Rectal smooth muscle tissue (tissue), 1 donor: ENCODE measurements around the gene ZNF512.

Source experiments
- H3K27ac ChIP-seq: one replicate; pipeline ENCODE4 v1.7.0; 2013; ENCODE audit warnings: low read depth, low read length, inconsistent platforms
- H3K27me3 ChIP-seq: one replicate; pipeline ENCODE4 v1.7.0; 2013; ENCODE audit warnings: low read length; ENCODE audit not compliant: control insufficient read depth, insufficient read depth
- H3K36me3 ChIP-seq: one replicate; pipeline ENCODE4 v1.7.0; 2013; ENCODE audit warnings: low read length; ENCODE audit not compliant: control insufficient read depth, insufficient read depth
- H3K4me1 ChIP-seq: one replicate; pipeline ENCODE4 v1.7.0; 2013; ENCODE audit warnings: low read length; ENCODE audit not compliant: control insufficient read depth, insufficient read depth
- H3K4me3 ChIP-seq: one replicate; pipeline ENCODE4 v1.7.0; 2013; ENCODE audit warnings: low read length
- H3K9ac ChIP-seq: one replicate; pipeline ENCODE4 v1.7.0; 2013; ENCODE audit warnings: low read length

The ZNF512 gene

DNA sequence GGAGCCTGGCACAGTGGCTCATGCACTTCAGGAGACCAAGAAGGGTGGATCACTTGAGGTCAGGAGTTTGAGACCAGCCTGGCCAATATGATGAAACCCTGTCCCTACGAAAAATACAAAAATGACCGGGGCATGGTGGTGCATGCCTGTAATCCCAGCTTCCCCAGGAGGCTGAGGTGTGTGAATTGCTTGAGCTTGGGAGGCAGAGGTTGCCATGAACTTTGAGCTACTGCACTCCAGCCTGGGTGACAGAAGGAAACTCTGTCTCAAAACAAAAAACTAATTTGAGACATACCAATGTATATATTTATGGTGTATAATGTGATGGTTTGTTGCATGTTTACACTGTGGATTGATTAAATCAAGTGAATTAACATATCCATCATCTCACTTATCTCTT lies 21.8 kb upstream of the ZNF512 start:
- H3K27ac ChIP-seq: no peak overlapping the region
- no peaks in the 10 kb centered on the region for H3K27me3 ChIP-seq
- H3K4me3 ChIP-seq: no peak overlapping the region
- no peak overlapping the region for H3K9ac ChIP-seq
- no peaks in the 10 kb centered on the region for H3K36me3 ChIP-seq
- no peaks in the 10 kb centered on the region for H3K4me1 ChIP-seq

DNA sequence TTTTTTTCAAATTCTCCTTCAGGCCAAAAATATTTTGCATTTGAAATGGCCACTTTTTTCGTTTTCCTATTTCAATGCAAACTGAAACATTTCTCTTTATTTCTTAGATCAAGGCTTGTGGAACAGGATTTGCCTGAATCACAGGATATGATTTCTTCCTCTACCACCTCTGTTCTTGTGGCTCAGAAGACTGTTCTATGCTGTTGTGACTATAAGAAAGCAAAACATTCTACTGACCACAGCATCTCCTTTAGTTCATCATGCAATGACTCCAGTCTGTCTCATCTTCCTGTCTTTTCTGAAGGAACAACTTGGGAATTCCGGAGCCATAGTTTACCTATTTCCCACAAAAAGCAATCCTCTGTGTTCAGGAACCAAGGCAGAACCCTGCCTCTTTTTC lies 16.2 kb upstream of the ZNF512 start:
- Histone ChIP-seq H3K4me3 (no peak overlapping the region), H3K36me3 (no peaks in the 10 kb centered on the region), H3K9ac (no peak overlapping the region), H3K27ac (no peak overlapping the region), H3K27me3 (no peaks in the 10 kb centered on the region), H3K4me1 (no peaks in the 10 kb centered on the region)

DNA sequence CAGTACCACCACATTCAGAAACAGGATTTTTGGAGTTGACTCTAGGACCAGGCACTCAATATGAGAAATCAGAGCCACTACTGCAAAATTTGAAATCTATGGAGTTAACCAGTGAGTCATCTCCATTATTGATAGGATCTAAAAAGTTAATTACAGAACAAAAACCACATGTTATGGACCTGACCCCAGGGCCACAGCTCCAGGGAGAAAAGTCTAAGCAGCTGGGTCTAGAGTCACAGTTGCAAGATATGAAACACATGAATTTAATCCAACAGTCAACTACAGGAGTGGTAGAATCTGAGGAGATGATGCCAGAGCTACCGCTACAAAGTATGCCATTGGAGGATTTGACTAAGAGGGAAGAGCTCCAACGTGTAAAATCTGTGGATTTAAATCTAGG lies 13.4 kb upstream of the ZNF512 start:
- Histone ChIP-seq H3K4me3 (no peak overlapping the region), H3K27me3 (no peaks in the 10 kb centered on the region), H3K36me3 (no peaks in the 10 kb centered on the region), H3K4me1 (no peaks in the 10 kb centered on the region), H3K27ac (no peak overlapping the region), H3K9ac (no peak overlapping the region)

DNA sequence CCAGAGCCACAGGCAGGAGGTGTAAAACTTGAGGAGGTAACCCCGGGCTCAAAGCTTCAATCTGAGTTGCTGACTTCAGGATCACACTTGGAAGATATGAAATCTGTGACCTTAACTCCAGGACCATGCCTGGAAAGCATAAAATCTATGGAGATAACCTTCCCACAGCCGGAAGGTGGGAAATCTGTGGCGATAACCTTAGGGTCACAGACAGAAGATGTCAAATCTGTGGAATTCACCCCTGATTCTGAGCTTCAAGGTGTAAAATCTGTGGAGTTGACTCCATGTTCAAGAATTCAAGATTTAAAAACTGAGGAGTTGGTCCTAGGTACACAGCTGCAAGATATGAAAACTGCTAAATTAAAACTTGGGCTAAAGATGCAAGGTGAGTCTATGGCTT lies 11.6 kb upstream of the ZNF512 start:
- H3K4me3 ChIP-seq: no peak overlapping the region
- no peaks in the 10 kb centered on the region for H3K27me3 ChIP-seq
- H3K27ac ChIP-seq: no peak overlapping the region
- no peak overlapping the region for H3K9ac ChIP-seq
- no peaks in the 10 kb centered on the region for H3K36me3 ChIP-seq
- H3K4me1 ChIP-seq: no peaks in the 10 kb centered on the region

DNA sequence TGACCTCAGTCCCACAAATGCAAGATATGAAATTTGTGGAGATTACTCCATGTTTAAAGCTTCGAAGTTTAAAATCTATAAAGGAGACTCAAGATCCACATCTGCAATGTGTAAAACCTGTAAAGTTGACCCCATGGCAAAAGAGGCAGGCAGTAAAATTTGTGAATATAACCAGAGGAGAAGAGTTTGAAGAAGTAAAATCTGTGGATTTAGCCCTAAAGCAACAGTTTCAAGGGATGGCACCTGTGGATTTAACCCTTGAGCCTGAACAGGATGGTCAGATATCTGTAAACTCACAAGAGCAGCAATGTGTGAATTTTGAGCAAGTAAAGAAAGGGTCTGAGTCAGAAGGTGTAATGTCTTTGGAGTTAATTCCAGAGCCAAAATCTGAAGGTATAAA lies 11.2 kb upstream of the ZNF512 start:
- Histone ChIP-seq H3K27ac (no peak overlapping the region), H3K27me3 (no peaks in the 10 kb centered on the region), H3K36me3 (no peaks in the 10 kb centered on the region), H3K4me1 (no peaks in the 10 kb centered on the region), H3K9ac (no peak overlapping the region), H3K4me3 (no peak overlapping the region)

DNA sequence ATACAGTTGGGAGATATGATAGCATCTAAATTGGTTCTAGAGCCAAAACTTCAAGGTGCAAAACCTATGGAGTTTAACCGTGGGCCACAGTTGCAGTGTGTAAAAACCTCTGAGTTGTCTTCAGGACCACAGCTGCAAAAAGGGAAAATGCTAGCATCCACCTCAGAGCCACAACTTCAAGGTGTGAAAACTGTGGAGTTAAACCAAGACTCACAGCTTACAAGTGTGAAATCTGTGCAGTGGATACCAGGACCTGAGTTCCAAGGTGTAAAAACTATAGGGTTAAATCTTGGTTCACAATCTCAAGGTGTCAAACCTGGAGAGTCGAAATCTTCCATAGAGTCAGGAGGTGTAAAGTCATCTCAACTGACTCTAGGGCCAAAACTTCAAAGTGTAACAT lies 10.4 kb upstream of the ZNF512 start:
- Histone ChIP-seq H3K36me3 (no peaks in the 10 kb centered on the region), H3K27me3 (no peaks in the 10 kb centered on the region), H3K4me3 (no peak overlapping the region), H3K27ac (no peak overlapping the region), H3K4me1 (no peaks in the 10 kb centered on the region), H3K9ac (no peak overlapping the region)

DNA sequence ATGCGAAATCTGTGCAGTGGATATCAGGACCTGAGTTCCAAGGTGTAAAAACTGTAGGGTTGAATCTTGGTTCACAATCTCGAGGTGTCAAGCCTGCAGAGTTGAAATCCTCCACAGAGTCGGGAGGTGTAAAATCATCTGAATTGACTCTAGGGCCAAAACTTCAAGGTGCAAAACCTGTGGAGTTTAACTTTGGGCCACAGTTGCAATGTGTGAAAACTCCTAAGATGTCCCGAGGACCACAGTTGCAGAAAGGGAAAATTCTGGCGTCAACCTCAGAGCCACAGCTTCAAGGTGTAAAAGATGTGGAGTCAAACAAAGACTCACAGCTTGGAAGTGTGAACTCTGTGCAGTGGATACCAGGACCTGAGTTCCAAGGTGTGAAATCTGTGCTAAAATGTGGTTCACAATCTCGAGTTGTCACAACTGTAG lies 9.8 kb upstream of the ZNF512 start:
- H3K9ac ChIP-seq: no peak overlapping the region
- H3K4me1 ChIP-seq: no peaks in the 10 kb centered on the region
- no peaks in the 10 kb centered on the region for H3K27me3 ChIP-seq
- H3K27ac ChIP-seq: no peak overlapping the region
- no peaks in the 10 kb centered on the region for H3K36me3 ChIP-seq
- H3K4me3 ChIP-seq: no peak overlapping the region

DNA sequence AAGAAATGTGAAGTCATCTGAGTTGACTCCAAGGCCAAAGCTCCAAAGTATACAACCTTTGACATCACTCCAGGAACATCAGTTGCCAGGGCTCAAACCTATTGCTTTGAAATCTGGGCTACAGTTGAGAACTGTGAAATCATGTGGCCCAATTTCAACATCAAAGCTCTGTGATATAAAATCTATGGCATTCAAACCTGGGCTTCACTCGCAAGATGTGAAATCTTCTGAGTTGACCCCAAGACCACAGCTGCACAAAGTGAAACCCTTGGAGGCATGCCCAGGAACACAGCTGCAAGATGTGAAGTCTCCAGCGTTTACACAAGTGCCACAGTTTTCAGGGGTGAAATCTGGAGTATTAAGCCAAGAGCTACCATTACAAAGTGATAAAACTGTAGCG lies 9.4 kb upstream of the ZNF512 start:
- H3K27me3 ChIP-seq: no peaks in the 10 kb centered on the region
- H3K4me3 ChIP-seq: no peak overlapping the region
- no peaks in the 10 kb centered on the region for H3K4me1 ChIP-seq
- no peaks in the 10 kb centered on the region for H3K36me3 ChIP-seq
- H3K27ac ChIP-seq: no peak overlapping the region
- no peak overlapping the region for H3K9ac ChIP-seq

DNA sequence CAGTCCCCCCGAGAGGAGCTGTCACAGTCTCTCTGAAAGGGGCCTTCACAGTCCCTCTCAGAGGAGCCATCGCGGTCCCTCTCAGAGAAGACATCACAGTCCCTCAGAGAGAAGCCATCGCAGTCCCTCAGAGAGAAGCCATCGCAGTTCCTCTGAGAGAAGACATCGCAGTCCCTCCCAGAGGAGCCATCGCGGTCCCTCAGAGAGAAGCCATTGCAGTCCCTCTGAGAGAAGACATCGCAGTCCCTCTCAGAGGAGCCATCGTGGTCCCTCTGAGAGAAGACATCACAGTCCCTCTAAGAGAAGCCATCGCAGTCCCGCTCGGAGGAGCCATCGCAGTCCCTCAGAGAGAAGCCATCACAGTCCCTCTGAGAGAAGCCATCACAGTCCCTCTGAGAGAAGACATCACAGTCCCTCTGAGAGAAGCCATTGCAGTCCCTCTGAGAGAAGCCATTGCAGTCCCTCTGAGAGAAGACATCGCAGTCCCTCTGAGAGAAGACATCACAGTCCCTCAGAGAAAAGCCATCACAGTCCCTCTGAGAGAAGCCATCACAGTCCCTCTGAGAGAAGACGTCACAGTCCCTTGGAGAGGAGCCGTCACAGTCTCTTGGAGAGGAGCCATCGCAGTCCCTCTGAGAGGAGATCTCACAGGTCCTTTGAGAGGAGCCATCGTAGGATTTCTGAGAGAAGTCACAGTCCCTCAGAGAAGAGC lies 1.3 kb upstream of the ZNF512 start:
- Histone ChIP-seq H3K4me3 (no peak overlapping the region), H3K27me3 (no peaks in the 10 kb centered on the region), H3K27ac (no peak overlapping the region), H3K9ac (no peak overlapping the region), H3K36me3 (no peaks in the 10 kb centered on the region), H3K4me1 (peaks cover 9% of the 10 kb centered on the region)

DNA sequence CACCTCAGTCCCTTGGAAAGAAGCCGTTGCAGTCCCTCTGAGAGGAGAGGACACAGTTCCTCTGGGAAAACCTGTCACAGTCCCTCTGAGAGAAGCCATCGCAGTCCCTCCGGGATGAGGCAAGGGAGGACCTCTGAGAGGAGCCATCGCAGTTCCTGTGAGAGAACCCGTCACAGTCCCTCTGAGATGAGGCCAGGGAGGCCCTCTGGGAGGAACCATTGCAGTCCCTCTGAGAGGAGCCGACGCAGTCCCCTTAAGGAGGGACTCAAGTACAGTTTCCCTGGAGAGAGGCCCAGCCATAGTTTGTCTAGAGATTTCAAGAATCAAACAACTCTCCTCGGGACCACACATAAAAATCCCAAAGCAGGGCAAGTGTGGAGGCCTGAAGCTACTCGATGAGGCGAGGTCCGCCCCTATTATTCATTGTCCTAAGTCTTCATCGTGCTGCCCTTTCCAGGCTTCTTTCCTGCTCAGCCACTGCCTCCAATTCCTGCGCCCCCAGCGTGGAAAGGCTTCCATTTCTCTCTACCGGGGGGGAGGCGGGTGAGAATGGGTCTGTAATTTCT lies 630 bp upstream of the ZNF512 start:
- Histone ChIP-seq H3K36me3 (no peaks in the 10 kb centered on the region), H3K9ac (peak overlapping the region; percentile 26), H3K4me3 (peak overlapping the region; percentile 85), H3K27me3 (no peaks in the 10 kb centered on the region), H3K4me1 (peaks cover 9% of the 10 kb centered on the region), H3K27ac (peak overlapping the region; percentile 68)

DNA sequence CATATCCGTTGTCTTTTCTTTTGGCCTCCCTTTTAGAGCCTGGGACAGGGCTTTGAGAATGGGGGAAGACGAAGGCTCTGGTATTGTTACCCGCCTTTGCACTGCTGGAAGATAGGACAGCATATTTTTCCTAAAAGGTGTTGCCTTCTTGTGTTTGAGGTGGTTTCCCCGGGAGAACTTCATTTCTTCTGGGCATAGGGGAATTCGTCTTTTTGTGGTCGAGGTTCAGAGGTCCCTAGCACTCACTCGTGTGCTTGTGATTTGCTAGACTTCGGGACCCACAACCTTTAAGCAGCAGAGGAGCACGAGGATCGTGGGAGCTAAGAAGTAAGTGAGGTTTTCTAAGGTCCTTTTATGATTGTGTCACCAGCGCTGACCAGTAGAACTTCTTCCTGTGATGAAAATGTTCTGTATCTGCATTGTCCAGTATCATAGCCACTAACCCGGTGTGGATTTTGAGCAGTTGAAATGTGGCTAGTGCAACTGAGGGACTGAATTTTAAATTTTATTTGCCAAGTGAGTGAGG lies 611 bp downstream of the ZNF512 start:
- peak overlapping the region; percentile 68 for H3K27ac ChIP-seq

DNA sequence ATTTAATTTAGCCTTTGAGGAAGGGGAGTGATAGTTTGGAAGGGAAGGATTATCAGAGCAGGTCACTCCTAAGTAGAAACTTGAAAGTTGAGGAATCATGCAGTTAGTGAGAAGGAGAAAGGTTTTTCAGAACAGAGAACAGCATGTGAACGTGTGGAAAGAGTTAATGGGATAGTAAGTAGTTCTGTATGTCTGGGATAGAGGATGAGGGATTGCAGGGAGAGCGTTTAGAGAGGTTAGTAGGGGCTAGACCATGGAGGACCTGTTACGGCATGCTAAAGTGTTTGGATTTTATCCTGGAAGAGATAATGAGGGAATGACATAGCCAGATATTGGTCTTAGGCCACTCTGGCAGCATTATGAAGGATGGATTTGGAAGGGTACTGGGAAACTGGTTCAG lies 1.8 kb downstream of the ZNF512 start:
- H3K36me3 ChIP-seq: no peaks in the 10 kb centered on the region
- H3K4me3 ChIP-seq: no peak overlapping the region
- H3K27me3 ChIP-seq: no peaks in the 10 kb centered on the region
- no peak overlapping the region for H3K27ac ChIP-seq
- peaks cover 9% of the 10 kb centered on the region for H3K4me1 ChIP-seq
- no peak overlapping the region for H3K9ac ChIP-seq

More for the DNA sequence above, 611 bp downstream of the ZNF512 start:
- H3K4me3 ChIP-seq: peak overlapping the region; percentile 85
- no peaks in the 10 kb centered on the region for H3K27me3 ChIP-seq
- peaks cover 9% of the 10 kb centered on the region for H3K4me1 ChIP-seq
- H3K9ac ChIP-seq: peak overlapping the region; percentile 28
- H3K36me3 ChIP-seq: no peaks in the 10 kb centered on the region

DNA sequence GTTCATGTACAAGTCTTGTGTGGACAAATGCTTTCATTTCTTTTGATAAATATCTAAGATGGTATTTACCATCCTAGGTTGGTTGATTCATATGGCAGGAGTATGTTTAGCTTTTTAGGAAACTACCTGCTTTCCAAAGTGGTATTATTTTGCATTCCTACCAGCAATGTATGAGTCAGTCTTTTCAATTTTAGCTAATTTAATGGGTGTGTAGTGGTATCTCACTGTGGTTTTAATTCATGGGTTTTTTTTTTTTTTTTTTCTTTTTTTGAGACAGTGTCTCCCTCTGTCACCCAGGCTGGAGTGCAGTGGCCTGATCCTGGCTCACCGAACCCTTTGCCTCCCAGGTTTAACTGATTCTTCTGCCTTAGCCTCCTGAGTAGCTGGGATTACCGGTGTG lies 4.2 kb downstream of the ZNF512 start:
- Histone ChIP-seq H3K36me3 (no peaks in the 10 kb centered on the region), H3K9ac (no peak overlapping the region), H3K27me3 (no peaks in the 10 kb centered on the region), H3K4me3 (no peak overlapping the region), H3K4me1 (peaks cover 9% of the 10 kb centered on the region), H3K27ac (no peak overlapping the region)
